Lung (tissue), 12 donors: ENCODE results near the gene NTM. TPM values are rescaled to one million over a fixed set of nuclear protein-coding genes. Genes with fewer than 3 reads are reported as not detected.

Experiments used
- ATAC-seq: fragments of 200-7000 bp; cut with Tn5 transposase; one replicate; pipeline ENCODE4 v1.9.1; 2020; ENCODE audit warnings: moderate number of reproducible peaks; ENCODE audit not compliant: insufficient read depth, low FRiP score
- DNase-seq, 3 donors: peaks; one replicate each; pipeline ENCODE4 v3.0.0-alpha.2; 2013 to 2017
- H3K27ac ChIP-seq, 2 donors: one replicate each; pipeline ENCODE4 v1.5.1; 2013; ENCODE audit warnings: mild to moderate bottlenecking in 2 of 2, moderate library complexity in 2 of 2, control low read depth in 1 of 2, inconsistent platforms in 1 of 2, low read depth in 1 of 2, low read length in 1 of 2
- H3K27me3 ChIP-seq, 3 donors: one replicate each; pipeline ENCODE4 v1.5.1; 2013; ENCODE audit warnings: low read length in 2 of 3; ENCODE audit not compliant: control insufficient read depth in 3 of 3, insufficient read depth in 3 of 3
- H3K36me3 ChIP-seq, 4 donors: one replicate each; pipeline ENCODE4 v1.5.1; 2013; ENCODE audit warnings: low read length in 4 of 4, mild to moderate bottlenecking in 1 of 4, moderate library complexity in 1 of 4; ENCODE audit not compliant: control insufficient read depth in 4 of 4, insufficient read depth in 4 of 4
- H3K4me1 ChIP-seq, 5 donors: one replicate each; pipeline ENCODE4 v1.5.1; 2013; ENCODE audit warnings: low read length in 5 of 5, mild to moderate bottlenecking in 2 of 5, moderate library complexity in 1 of 5; ENCODE audit not compliant: control insufficient read depth in 5 of 5, insufficient read depth in 5 of 5
- H3K4me3 ChIP-seq: one replicate; pipeline ENCODE4 v1.5.1; 2013; ENCODE audit warnings: mild to moderate bottlenecking, control low read depth, moderate library complexity
- H3K9ac ChIP-seq, 2 donors: one replicate each; pipeline ENCODE4 v1.5.1; 2013; ENCODE audit warnings: low read length in 2 of 2, control low read depth in 1 of 2; ENCODE audit not compliant: insufficient read depth in 1 of 2
- H3K9me3 ChIP-seq, 4 donors: one replicate each; pipeline ENCODE4 v1.5.1; 2013; ENCODE audit warnings: low read length in 3 of 4, mild to moderate bottlenecking in 1 of 4, moderate library complexity in 1 of 4; ENCODE audit not compliant: control insufficient read depth in 4 of 4, insufficient read depth in 3 of 4
- WGBS, 2 donors: extraction: QIAGEN DNeasy Blood & Tissue Kit; methylation state at CpG; one replicate each; pipeline ENCODE4 v1.1.7; 2013; 5-methylcytosine and 5-hydroxymethylcytosine counted together
- polyA plus RNA-seq, 2 donors: library from polyadenylated mRNA; stranded (reverse); fragments of 200-250 nt; gene quantifications; one replicate each; pipeline ENCODE4 v1.2.1, GENCODE V29; 2013
- total RNA-seq, 2 donors: library from RNA; depleted of rRNA in 1 of 2; stranded (reverse); fragments of >200 nt in 1 of 2; gene quantifications; one replicate each; pipeline ENCODE4 v1.2.1, GENCODE V29; 2014 to 2021
- TF ChIP-seq, protein P1 (sequence below): IDR thresholded peaks from 2 replicates; pipeline ENCODE4 v1.5.1; 2012; ENCODE audit warnings: mild to moderate bottlenecking; ENCODE audit errors: control extremely low read depth, extremely low read depth
- donor health status: control.
- donor health status: control.
- donor health status: Bipolar disorder and iron deficiency.
- donor health status: healthy.
- donor health status: DM: yes; HTN: yes; CAD: no.

Gene NTM
- total and polyA plus RNA-seq, 4 donors, result 0.39 to 30.9 (median 7.2) TPM

DNA sequence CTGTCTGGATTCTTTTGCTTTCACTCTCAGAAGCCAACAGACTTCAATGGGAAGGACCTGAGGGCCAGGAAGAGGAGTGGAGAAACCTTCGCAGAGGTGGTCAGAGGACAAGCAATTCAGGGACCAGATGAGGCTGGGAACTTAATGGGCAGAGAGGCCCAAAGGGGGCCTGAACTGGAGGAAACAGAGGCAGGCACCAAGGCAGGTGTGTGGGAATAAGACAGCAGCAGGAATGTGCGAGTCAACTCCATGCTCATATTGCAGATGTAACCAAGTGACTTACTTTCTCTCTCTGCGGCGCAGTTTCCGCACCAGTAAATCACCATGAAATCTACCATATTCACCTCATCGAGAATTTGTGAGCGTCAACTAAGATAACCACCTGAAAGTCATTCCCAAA is 669.1 kb downstream of the NTM start:
- no peak for ATAC-seq
- H3K9me3 ChIP-seq, result peaks cover 0 to 2% (median 0%) of the 10 kb centered on the region in 4 donors
- no peak overlapping the region for H3K9ac ChIP-seq
- H3K36me3 ChIP-seq, result no peaks in the 10 kb centered on the region
- no peak for DNase-seq
- H3K4me3 ChIP-seq, result no peak overlapping the region
- H3K27ac ChIP-seq, result no peak overlapping the region
- TF ChIP-seq, protein P1, sequence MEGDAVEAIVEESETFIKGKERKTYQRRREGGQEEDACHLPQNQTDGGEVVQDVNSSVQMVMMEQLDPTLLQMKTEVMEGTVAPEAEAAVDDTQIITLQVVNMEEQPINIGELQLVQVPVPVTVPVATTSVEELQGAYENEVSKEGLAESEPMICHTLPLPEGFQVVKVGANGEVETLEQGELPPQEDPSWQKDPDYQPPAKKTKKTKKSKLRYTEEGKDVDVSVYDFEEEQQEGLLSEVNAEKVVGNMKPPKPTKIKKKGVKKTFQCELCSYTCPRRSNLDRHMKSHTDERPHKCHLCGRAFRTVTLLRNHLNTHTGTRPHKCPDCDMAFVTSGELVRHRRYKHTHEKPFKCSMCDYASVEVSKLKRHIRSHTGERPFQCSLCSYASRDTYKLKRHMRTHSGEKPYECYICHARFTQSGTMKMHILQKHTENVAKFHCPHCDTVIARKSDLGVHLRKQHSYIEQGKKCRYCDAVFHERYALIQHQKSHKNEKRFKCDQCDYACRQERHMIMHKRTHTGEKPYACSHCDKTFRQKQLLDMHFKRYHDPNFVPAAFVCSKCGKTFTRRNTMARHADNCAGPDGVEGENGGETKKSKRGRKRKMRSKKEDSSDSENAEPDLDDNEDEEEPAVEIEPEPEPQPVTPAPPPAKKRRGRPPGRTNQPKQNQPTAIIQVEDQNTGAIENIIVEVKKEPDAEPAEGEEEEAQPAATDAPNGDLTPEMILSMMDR, result no peak
- H3K27me3 ChIP-seq, result no peaks in the 10 kb centered on the region
- 87 to 90% methylated on average over 7 of the region's 7 CpGs for WGBS, 2 donors
- H3K4me1 ChIP-seq, result peaks cover 0 to 6% (median 0%) of the 10 kb centered on the region in 5 donors

DNA sequence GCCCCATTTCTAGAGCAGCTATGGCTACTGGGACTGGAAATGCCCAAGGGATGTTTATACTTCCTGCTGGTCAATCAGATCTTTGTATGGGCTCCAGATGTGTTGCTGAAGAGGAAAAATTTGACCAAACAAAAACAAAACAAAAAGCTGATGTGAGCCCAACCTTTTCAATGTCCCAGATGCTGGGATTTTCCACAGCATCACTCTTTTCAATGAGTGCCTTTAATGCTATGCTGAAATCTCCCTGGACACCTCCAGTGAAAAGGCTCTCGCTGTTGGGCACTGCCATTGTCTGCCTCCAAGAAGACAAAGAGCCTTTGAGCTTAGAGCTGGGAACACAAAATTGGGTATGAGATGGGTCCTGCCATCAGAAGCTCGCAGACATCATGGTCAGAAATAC is 671.9 kb downstream of the NTM start:
- Histone ChIP-seq H3K4me1 (peaks cover 0 to 3% (median 0%) of the 10 kb centered on the region in 5 donors), H3K9me3 (peaks cover 0 to 2% (median 0%) of the 10 kb centered on the region in 4 donors), H3K36me3 (no peaks in the 10 kb centered on the region), H3K27me3 (no peaks in the 10 kb centered on the region), H3K4me3 (no peak overlapping the region), H3K9ac (no peak overlapping the region), H3K27ac (no peak overlapping the region)
- ATAC-seq (no peak), DNase-seq (no peak)
- WGBS, 2 donors, result 63 to 83% methylated on average over 2 of the region's 2 CpGs
- TF ChIP-seq, protein P1, result no peak

DNA sequence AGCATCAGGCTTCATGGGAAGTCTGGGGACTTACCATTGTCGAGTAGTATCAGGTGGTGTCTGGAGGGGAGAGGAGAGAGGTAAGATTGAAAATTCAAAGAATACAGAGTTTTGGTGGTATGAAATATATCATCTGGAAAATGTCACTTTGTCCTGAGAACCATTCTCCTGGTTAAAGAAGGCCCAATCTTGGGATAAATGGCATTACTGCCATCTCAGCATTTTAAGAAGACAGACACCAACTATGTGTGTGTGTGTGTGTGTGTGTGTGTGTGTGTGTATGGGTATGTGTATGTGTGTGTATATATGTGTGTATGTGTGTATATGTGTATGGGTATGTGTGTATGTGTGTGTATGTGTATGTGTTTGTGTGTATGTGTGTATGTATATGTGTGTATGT is 673.3 kb downstream of the NTM start:
- 80 to 92% methylated on average over 1 of the region's 1 CpG for WGBS, 2 donors
- peaks cover 0 to 2% (median 0%) of the 10 kb centered on the region in 4 donors for H3K9me3 ChIP-seq
- no peak overlapping the region for H3K4me3 ChIP-seq
- no peaks in the 10 kb centered on the region for H3K27me3 ChIP-seq
- ATAC-seq (no peak), DNase-seq (no peak)
- no peak overlapping the region for H3K27ac ChIP-seq
- no peaks in the 10 kb centered on the region for H3K36me3 ChIP-seq
- peaks cover 0 to 11% (median 0%) of the 10 kb centered on the region in 5 donors for H3K4me1 ChIP-seq
- H3K9ac ChIP-seq, result no peak overlapping the region
- TF ChIP-seq, protein P1, result no peak

DNA sequence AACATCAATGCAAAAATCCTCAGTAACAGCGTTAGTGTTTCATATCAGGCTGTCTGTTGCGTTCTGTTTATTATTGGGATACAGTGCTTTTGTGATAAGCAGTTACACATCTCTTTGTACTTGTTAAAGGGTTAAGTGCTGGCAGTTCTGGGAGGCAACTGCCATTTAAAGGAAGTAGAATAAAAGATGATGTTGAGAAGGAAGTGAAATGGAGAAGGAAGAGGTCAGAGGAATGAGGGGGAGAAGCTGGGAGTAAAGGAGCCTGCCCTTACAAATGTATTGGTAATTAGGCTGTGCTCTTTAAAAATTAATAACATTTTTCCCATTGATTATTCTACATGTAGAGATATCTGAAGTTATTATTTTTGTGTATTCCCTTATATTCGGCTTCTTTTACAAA is 674.7 kb downstream of the NTM start:
- WGBS, 2 donors, result 63 to 68% methylated on average over 3 of the region's 3 CpGs
- peaks cover 0 to 11% (median 0%) of the 10 kb centered on the region in 5 donors for H3K4me1 ChIP-seq

More for the DNA sequence above, 674.7 kb downstream of the NTM start:
- Histone ChIP-seq H3K27ac (no peak overlapping the region), H3K9me3 (peaks cover 0 to 2% (median 0%) of the 10 kb centered on the region in 4 donors), H3K9ac (no peak overlapping the region), H3K4me3 (no peak overlapping the region), H3K27me3 (no peaks in the 10 kb centered on the region), H3K36me3 (no peaks in the 10 kb centered on the region)
- TF ChIP-seq, protein P1, result no peak
- no peak for DNase-seq
- no peak for ATAC-seq
